Hepatocyte (in vitro differentiated cells): Measurements from ENCODE around the gene CYB561. TPM values are rescaled to one million over a fixed set of nuclear protein-coding genes. Genes with fewer than 3 reads are reported as not detected.

Source experiments
- DNase-seq: peaks from one replicate; pipeline ENCODE4 v3.0.0-alpha.2; 2016; ENCODE audit warnings: low spot score
- H2AFZ ChIP-seq: fragments of 200-600 bp; sonication (generic); 2 replicates; pipeline ENCODE4 v1.6.0; 2016; ENCODE audit warnings: antibody characterized with exemption, mild to moderate bottlenecking
- H3K27ac ChIP-seq: fragments of 200-600 bp; sonication (generic); 2 replicates; pipeline ENCODE4 v1.5.1; 2016; ENCODE audit warnings: mild to moderate bottlenecking
- H3K27me3 ChIP-seq: fragments of 200-600 bp; sonication (generic); 2 replicates; pipeline ENCODE4 v1.6.1; 2016
- H3K36me3 ChIP-seq: fragments of 200-600 bp; sonication (generic); replicated peaks from 2 replicates; pipeline ENCODE4 v1.5.1; 2016; ENCODE audit warnings: low read depth; ENCODE audit not compliant: insufficient read depth
- H3K4me1 ChIP-seq: fragments of 200-600 bp; sonication (generic); 2 replicates; pipeline ENCODE4 v1.5.1; 2016; ENCODE audit warnings: mild to moderate bottlenecking, moderate library complexity; ENCODE audit not compliant: insufficient read depth
- H3K4me2 ChIP-seq: fragments of 200-600 bp; sonication (generic); 2 replicates; pipeline ENCODE4 v1.6.0; 2016
- H3K4me3 ChIP-seq: fragments of 200-600 bp; sonication (generic); 2 replicates; pipeline ENCODE4 v1.5.1; 2016; ENCODE audit warnings: mild to moderate bottlenecking
- H3K79me2 ChIP-seq: fragments of 200-600 bp; sonication (generic); 2 replicates; pipeline ENCODE4 v1.6.0; 2017; ENCODE audit warnings: mild to moderate bottlenecking
- H3K9me2 ChIP-seq: fragments of 200-600 bp; sonication (generic); replicated peaks from 2 replicates; pipeline ENCODE4 v1.6.0; 2017; ENCODE audit warnings: mild to moderate bottlenecking; ENCODE audit not compliant: insufficient read depth
- H3K9me3 ChIP-seq: fragments of 200-600 bp; sonication (generic); 2 replicates; pipeline ENCODE4 v1.5.1; 2016; ENCODE audit warnings: low read depth, mild to moderate bottlenecking
- H4K20me1 ChIP-seq: fragments of 200-600 bp; sonication (generic); 2 replicates; pipeline ENCODE4 v1.6.0; 2016; ENCODE audit warnings: mild to moderate bottlenecking; ENCODE audit not compliant: insufficient read depth, poor library complexity, severe bottlenecking
- EZH2 ChIP-seq: fragments of 200-600 bp; sonication (generic); IDR thresholded peaks from 2 replicates; pipeline ENCODE4 v1.6.1; 2016; ENCODE audit warnings: antibody characterized with exemption, mild to moderate bottlenecking, borderline replicate concordance
- EZH2phosphoT487 ChIP-seq: fragments of 200-600 bp; sonication (generic); IDR thresholded peaks from one replicate; pipeline ENCODE4 v1.6.1; 2018; ENCODE audit warnings: antibody characterized with exemption, mild to moderate bottlenecking, low read depth, moderate library complexity; ENCODE audit not compliant: unreplicated experiment, severe bottlenecking
- WGBS: methylation state at CpG from one replicate; pipeline ENCODE4 v1.1.6; 2016; ENCODE audit warnings: low lambda C conversion rate; ENCODE audit errors: missing lambda C conversion rate; 5-methylcytosine and 5-hydroxymethylcytosine counted together
- polyA plus RNA-seq: library from polyadenylated mRNA; unstranded; fragments of >200 nt; fragmentation: Nextera tagmentation; extraction: Ambion mirVana; gene quantifications from 2 replicates; pipeline ENCODE4 v1.2.1, GENCODE V29; 2016
- total RNA-seq: library from RNA; depleted of rRNA; stranded (reverse); fragments of >200 nt; gene quantifications from 2 replicates; pipeline ENCODE4 v1.2.3, GENCODE V29; 2014
- TF ChIP-seq, protein P1 (sequence below): fragments of 200-600 bp; sonication (generic); IDR thresholded peaks from 2 replicates; pipeline ENCODE4 v1.5.1; 2016; ENCODE audit warnings: antibody characterized with exemption, mild to moderate bottlenecking; ENCODE audit not compliant: poor library complexity

Gene CYB561
- total and polyA plus RNA-seq, 2 experiments from 2014 or later, result 12.9 to 20.2 TPM

GRCh38 chr17:63441654-63442053, 4.5 kb downstream of the CYB561 start:
- H3K9me3 ChIP-seq, result no peaks in the 10 kb centered on the region
- no peak overlapping the region for H2AFZ ChIP-seq
- no peaks in the 10 kb centered on the region for H3K27me3 ChIP-seq
- no peaks in the 10 kb centered on the region for H4K20me1 ChIP-seq
- no peak overlapping the region for H3K4me3 ChIP-seq
- TF ChIP-seq, protein P1, sequence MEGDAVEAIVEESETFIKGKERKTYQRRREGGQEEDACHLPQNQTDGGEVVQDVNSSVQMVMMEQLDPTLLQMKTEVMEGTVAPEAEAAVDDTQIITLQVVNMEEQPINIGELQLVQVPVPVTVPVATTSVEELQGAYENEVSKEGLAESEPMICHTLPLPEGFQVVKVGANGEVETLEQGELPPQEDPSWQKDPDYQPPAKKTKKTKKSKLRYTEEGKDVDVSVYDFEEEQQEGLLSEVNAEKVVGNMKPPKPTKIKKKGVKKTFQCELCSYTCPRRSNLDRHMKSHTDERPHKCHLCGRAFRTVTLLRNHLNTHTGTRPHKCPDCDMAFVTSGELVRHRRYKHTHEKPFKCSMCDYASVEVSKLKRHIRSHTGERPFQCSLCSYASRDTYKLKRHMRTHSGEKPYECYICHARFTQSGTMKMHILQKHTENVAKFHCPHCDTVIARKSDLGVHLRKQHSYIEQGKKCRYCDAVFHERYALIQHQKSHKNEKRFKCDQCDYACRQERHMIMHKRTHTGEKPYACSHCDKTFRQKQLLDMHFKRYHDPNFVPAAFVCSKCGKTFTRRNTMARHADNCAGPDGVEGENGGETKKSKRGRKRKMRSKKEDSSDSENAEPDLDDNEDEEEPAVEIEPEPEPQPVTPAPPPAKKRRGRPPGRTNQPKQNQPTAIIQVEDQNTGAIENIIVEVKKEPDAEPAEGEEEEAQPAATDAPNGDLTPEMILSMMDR, result no peak
- TF ChIP-seq EZH2 (no peak), EZH2phosphoT487 (no peak)
- no peak for DNase-seq
- 88% methylated on average over 13 of the region's 13 CpGs for WGBS
- peaks cover 11% of the 10 kb centered on the region for H3K4me1 ChIP-seq
- H3K36me3 ChIP-seq, result no peaks in the 10 kb centered on the region
- H3K9me2 ChIP-seq, result no peaks in the 10 kb centered on the region
- H3K79me2 ChIP-seq, result peaks cover 10% of the 10 kb centered on the region
- no peak overlapping the region for H3K4me2 ChIP-seq
- no peak overlapping the region for H3K27ac ChIP-seq

GRCh38 chr17:63440770-63441335, 5.3 kb downstream of the CYB561 start:
- H2AFZ ChIP-seq, result no peak overlapping the region
- H3K36me3 ChIP-seq, result no peaks in the 10 kb centered on the region
- peaks cover 7% of the 10 kb centered on the region for H3K4me1 ChIP-seq
- DNase-seq, result no peak
- no peak overlapping the region for H3K4me3 ChIP-seq
- no peaks in the 10 kb centered on the region for H3K9me3 ChIP-seq
- TF ChIP-seq EZH2phosphoT487 (no peak), EZH2 (no peak)
- TF ChIP-seq, protein P1, result no peak
- no peaks in the 10 kb centered on the region for H3K27me3 ChIP-seq
- H3K9me2 ChIP-seq, result no peaks in the 10 kb centered on the region
- no peak overlapping the region for H3K4me2 ChIP-seq
- H3K79me2 ChIP-seq, result peaks cover 10% of the 10 kb centered on the region
- no peak overlapping the region for H3K27ac ChIP-seq
- no peaks in the 10 kb centered on the region for H4K20me1 ChIP-seq
- 88% methylated on average over 16 of the region's 16 CpGs for WGBS

GRCh38 chr17:63440127-63440769, 5.9 kb downstream of the CYB561 start:
- Histone ChIP-seq H3K27ac (no peak overlapping the region), H3K36me3 (no peaks in the 10 kb centered on the region), H3K9me3 (no peaks in the 10 kb centered on the region), H3K9me2 (no peaks in the 10 kb centered on the region), H3K4me3 (no peak overlapping the region), H3K4me2 (no peak overlapping the region), H3K79me2 (peaks cover 7% of the 10 kb centered on the region), H3K27me3 (no peaks in the 10 kb centered on the region), H2AFZ (no peak overlapping the region), H3K4me1 (peaks cover 4% of the 10 kb centered on the region), H4K20me1 (no peaks in the 10 kb centered on the region)
- 89% methylated on average over 20 of the region's 22 CpGs for WGBS
- TF ChIP-seq, protein P1, result no peak
- no peak for TF ChIP-seq EZH2phosphoT487
- no peak for TF ChIP-seq EZH2
- no peak for DNase-seq
